Common myeloid progenitor, CD34-positive (primary cell): ENCODE data around the gene NOC4L.
"Not testable (repeated sequence)": the region's sequence is repeated elsewhere in the genome, so short reads cannot be mapped to it uniquely, and the experiment has no call there.

ENCODE experiments used
- CTCF ChIA-PET: fragments of 350-600 bp; sonication (Branson Sonifier 250); formaldehyde crosslinking; loops from one replicate; lab custom pipeline; 2021; ENCODE audit warnings: antibody characterized with exemption; lab: Charles Lee
- POLR2A ChIA-PET: fragments of 350-600 bp; sonication (Branson Sonifier 250); formaldehyde crosslinking; loops from one replicate; lab custom pipeline; 2021; ENCODE audit warnings: antibody characterized with exemption; lab: Charles Lee
- DNase-seq, 3 donors: peaks; one replicate each; pipeline versions ENCODE4 v3.0.0 to v3.0.0-alpha.2; 2013
- H3K27ac ChIP-seq, 2 experiments: 1 replicate in 1 of 2; 2 replicates in 1 of 2; pipeline ENCODE4 v1.7.0; 2013; ENCODE audit warnings: inconsistent platforms in 2 of 2, low read length in 2 of 2, mild to moderate bottlenecking in 2 of 2, low read depth in 1 of 2, moderate library complexity in 1 of 2; ENCODE audit not compliant: severe bottlenecking in 2 of 2, insufficient read depth in 1 of 2, poor library complexity in 1 of 2
- H3K27me3 ChIP-seq, 5 experiments: replicated peaks in 2 of 5; 1 replicate in 3 of 5; 2 replicates in 2 of 5; pipeline versions ENCODE4 v1.6.1 to v1.7.0; 2013; ENCODE audit warnings: low read length in 4 of 5, mild to moderate bottlenecking in 2 of 5, moderate library complexity in 2 of 5, inconsistent platforms in 1 of 5; ENCODE audit not compliant: insufficient read depth in 5 of 5, control insufficient read depth in 4 of 5
- H3K36me3 ChIP-seq, 4 experiments: 1 replicate in 2 of 4; 2 replicates in 2 of 4; pipeline versions ENCODE4 v1.6.1 to v1.7.0; 2013; ENCODE audit warnings: low read length in 3 of 4, control low read depth in 1 of 4, mild to moderate bottlenecking in 1 of 4; ENCODE audit not compliant: control insufficient read depth in 4 of 4, insufficient read depth in 4 of 4
- H3K4me1 ChIP-seq, 4 experiments: 1 replicate in 3 of 4; 2 replicates in 1 of 4; pipeline versions ENCODE4 v1.6.1 to v1.7.1; 2013; ENCODE audit warnings: low read length in 3 of 4, mild to moderate bottlenecking in 3 of 4, control low read depth in 1 of 4, inconsistent platforms in 1 of 4, moderate library complexity in 1 of 4; ENCODE audit not compliant: control insufficient read depth in 4 of 4, insufficient read depth in 4 of 4; ENCODE audit errors: control extremely low read depth in 1 of 4
- H3K4me3 ChIP-seq, 7 experiments: 1 replicate in 4 of 7; 2 replicates in 3 of 7; pipeline versions ENCODE4 v1.5.1 to v1.7.0; 2013; ENCODE audit warnings: mild to moderate bottlenecking in 7 of 7, low read length in 6 of 7, moderate library complexity in 6 of 7, inconsistent platforms in 2 of 7, low read depth in 2 of 7, control low read depth in 1 of 7; ENCODE audit not compliant: insufficient read depth in 4 of 7, control insufficient read depth in 1 of 7; ENCODE audit errors: extremely low read depth in 1 of 7
- H3K9me3 ChIP-seq, 5 experiments: 1 replicate in 4 of 5; 2 replicates in 1 of 5; pipeline versions ENCODE4 v1.6.1 to v1.7.1; 2013; ENCODE audit warnings: low read length in 4 of 5, mild to moderate bottlenecking in 2 of 5, inconsistent platforms in 1 of 5, low read depth in 1 of 5, moderate library complexity in 1 of 5; ENCODE audit not compliant: control insufficient read depth in 4 of 5, insufficient read depth in 2 of 5; ENCODE audit errors: control extremely low read depth in 1 of 5
- WGBS: methylation state at CpG from one replicate; pipeline ENCODE4 v1.1.5; 2013; ENCODE audit not compliant: insufficient coverage; 5-methylcytosine and 5-hydroxymethylcytosine counted together

NOC4L gene

GRCh38 chr12:132190012-132190755, 45.9 kb downstream of the NOC4L start:
- Histone ChIP-seq H3K4me3 (peak overlapping the region; percentile 19 to 75 (median 58)), H3K9me3 (peaks cover 0 to 22% (median 16%) of the 10 kb centered on the region in 5 experiments), H3K27me3 (peaks cover 0 to 96% (median 20%) of the 10 kb centered on the region in 5 experiments), H3K27ac (no peak overlapping the region), H3K36me3 (no peaks in the 10 kb centered on the region), H3K4me1 (peaks cover 0 to 37% (median 32%) of the 10 kb centered on the region in 4 experiments)
- 52% methylated on average over 44 of the region's 59 CpGs for WGBS
- CTCF ChIA-PET: interaction anchor here (1.2 kb wide), 1 partner anchor 11 kb away, joined by 3 read pairs; no protein-coding TSS in a partner anchor
- no peak for DNase-seq
- POLR2A ChIA-PET: no interaction called here

DNA sequence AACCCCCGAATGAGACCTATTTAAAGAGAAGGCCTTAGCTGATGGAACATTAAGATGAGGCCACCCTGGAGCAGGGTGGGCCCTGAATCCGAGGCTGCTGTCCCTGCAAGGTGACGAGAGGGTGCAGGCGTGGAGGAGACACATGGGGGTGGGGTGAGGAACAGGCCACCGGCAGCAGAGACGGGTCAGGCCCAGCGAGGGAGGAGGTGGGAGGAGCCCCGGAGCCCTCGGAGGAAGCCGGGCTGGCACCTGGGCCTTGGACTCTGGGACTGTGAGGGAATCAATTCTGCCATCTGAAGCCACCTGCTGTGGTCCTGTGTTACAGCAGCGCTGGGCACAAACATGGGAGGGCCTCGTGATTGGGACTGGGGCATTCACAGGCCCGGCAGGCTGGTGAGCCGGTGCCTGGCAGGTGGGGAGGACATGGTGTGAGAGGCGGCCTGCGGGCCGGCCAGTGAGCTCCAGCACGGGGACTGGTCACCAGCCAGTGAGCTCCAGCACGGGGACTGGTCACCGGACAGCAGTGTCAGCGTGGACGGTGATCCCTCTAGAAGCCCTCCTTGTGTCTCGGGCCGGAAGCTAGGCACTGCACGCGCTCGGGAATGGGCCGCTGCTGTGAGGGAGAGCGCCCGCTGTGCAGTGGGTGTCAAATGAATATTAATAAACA, 46.7 kb downstream of the NOC4L start:
- CTCF ChIA-PET: no interaction called here
- POLR2A ChIA-PET: no interaction called here
- peaks cover 0 to 91% (median 15%) of the 10 kb centered on the region in 5 experiments for H3K27me3 ChIP-seq

DNA sequence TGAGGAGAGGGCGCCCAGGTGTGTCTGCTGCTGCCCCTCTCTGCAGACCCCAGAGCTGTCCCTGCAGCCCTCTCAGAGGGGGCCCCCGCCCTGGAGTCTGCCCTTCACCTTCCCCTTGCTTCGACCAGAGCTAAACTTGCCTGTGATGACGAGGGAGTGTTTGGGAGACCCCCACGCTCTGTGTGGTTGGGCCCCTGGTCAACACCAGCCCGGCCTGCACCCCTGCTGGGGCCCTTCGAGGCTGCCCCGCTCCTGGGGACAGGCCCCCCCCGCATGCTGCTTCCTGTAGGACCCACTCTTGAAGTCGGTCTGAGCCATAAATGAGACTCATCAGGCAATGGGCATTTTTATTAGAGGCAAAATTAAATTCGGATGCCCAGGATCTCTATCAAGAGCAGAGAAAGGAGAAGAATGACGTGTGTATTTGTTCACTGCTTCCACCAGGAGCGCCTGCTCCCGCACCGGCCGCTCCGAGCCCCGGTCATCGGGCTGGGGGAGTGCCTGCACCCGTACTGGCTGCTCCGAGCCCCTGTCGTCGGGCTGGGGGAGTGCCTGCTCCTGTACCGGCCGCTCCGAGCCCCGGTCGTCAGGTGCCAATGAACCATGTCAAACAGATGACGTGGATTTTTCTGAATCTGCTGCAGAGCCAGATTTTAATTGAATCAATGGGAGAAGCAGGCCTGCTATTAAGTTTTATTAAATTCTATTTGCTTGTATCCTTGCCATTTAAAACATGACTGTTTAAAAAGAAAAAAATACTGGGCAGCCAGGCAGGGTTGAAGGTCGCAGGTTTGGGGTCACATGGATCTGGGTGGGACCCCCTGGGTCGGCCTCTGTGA, 47.7 kb downstream of the NOC4L start:
- peaks cover 0 to 22% (median 16%) of the 10 kb centered on the region in 5 experiments for H3K9me3 ChIP-seq
- no peaks in the 10 kb centered on the region for H3K36me3 ChIP-seq
- peaks cover 0 to 21% (median 19%) of the 10 kb centered on the region in 4 experiments for H3K4me1 ChIP-seq
- DNase-seq: no peak
- no peak overlapping the region for H3K4me3 ChIP-seq
- WGBS: 75% methylated on average over 26 of the region's 31 CpGs
- H3K27ac ChIP-seq: no peak overlapping the region
- peaks cover 0 to 81% (median 15%) of the 10 kb centered on the region in 5 experiments for H3K27me3 ChIP-seq
- POLR2A ChIA-PET: no interaction called here
- CTCF ChIA-PET: no interaction called here

More for the DNA sequence above, 46.7 kb downstream of the NOC4L start:
- 91% methylated on average over 25 of the region's 30 CpGs for WGBS
- H3K4me3 ChIP-seq: peak overlapping the region in 1 of 7 experiments; percentile 69
- peaks cover 0 to 22% (median 16%) of the 10 kb centered on the region in 5 experiments for H3K9me3 ChIP-seq
- DNase-seq: no peak
- H3K27ac ChIP-seq: no peak overlapping the region
- H3K4me1 ChIP-seq: peaks cover 0 to 31% (median 29%) of the 10 kb centered on the region in 4 experiments
- no peaks in the 10 kb centered on the region for H3K36me3 ChIP-seq

DNA sequence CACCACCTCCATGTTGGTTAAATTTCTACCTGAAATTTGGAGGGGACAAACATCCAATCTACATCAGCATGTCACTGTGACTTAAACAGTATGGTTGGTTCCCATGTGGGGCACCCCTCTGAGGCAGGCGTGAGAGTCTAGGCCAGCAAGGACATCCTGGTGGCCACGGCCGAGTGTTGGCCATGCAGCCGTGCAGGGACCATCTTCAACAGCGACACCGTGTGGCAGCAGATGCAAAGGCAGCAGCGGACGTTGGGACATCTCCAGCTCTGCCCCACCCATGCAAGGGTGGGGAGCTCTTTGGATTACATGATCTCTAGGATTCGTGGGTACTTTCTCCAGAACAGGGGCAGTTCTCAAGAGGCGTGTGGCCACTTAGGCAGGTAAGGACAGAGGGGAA, 49.8 kb downstream of the NOC4L start:
- H3K36me3 ChIP-seq: no peaks in the 10 kb centered on the region
- H3K4me3 ChIP-seq: no peak overlapping the region
- peaks cover 0 to 17% (median 15%) of the 10 kb centered on the region in 4 experiments for H3K4me1 ChIP-seq
- WGBS: 54% methylated on average over 9 of the region's 10 CpGs
- peaks cover 0 to 22% (median 16%) of the 10 kb centered on the region in 5 experiments for H3K9me3 ChIP-seq
- peak; percentile 13 to 52 (median 41) for DNase-seq
- POLR2A ChIA-PET: no interaction called here
- H3K27ac ChIP-seq: no peak overlapping the region
- peaks cover 0 to 64% (median 11%) of the 10 kb centered on the region in 5 experiments for H3K27me3 ChIP-seq
- CTCF ChIA-PET: interaction anchor here (1.5 kb wide), 1 partner anchor 40 kb away, joined by 3 read pairs; no protein-coding TSS in a partner anchor

GRCh38 chr12:132194556-132194955, 50.3 kb downstream of the NOC4L start:
- H3K27me3 ChIP-seq: peaks cover 0 to 59% (median 9%) of the 10 kb centered on the region in 5 experiments
- H3K9me3 ChIP-seq: peaks cover 0 to 22% (median 16%) of the 10 kb centered on the region in 5 experiments
- no peak for DNase-seq
- H3K36me3 ChIP-seq: no peaks in the 10 kb centered on the region
- ChIA-PET POLR2A (no interaction called here), CTCF (no interaction called here)
- H3K4me1 ChIP-seq: peaks cover 0 to 12% (median 10%) of the 10 kb centered on the region in 4 experiments
- H3K27ac ChIP-seq: no peak overlapping the region
- 81% methylated on average over 7 of the region's 8 CpGs for WGBS
- no peak overlapping the region for H3K4me3 ChIP-seq

DNA sequence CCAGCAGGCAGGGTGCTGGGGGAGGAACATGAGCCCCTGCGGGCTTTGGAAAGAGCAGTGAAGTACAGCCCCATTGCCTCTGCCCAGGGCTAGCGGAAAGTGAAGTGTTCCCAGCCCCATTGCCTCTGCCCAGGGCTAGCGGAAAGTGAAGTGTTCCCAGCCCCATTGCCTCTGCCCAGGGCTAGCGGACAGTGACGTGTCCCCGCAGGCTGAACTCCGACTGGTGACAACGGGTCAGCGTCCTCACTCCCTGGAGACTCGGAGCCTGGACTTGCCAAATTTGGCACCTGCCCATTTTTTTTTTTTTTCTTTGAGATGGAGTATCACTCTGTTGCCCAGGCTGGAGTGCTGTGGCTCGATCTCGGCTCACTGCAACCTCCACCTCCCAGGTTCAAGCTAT, 51.0 kb downstream of the NOC4L start:
- POLR2A ChIA-PET, H3K36me3 ChIP-seq, H3K4me3 ChIP-seq, DNase-seq, H3K27ac ChIP-seq, CTCF ChIA-PET, H3K4me1 ChIP-seq: not testable (repeated sequence)
- 95% methylated on average over 12 of the region's 12 CpGs for WGBS
- Histone ChIP-seq H3K9me3 (peaks cover 0 to 22% (median 16%) of the 10 kb centered on the region in 5 experiments), H3K27me3 (peaks cover 0 to 54% (median 9%) of the 10 kb centered on the region in 5 experiments)
